HepG2 (cell line): Measurements from ENCODE around the gene IL4I1. TPM values are rescaled to one million over a fixed set of nuclear protein-coding genes. Genes with fewer than 3 reads are reported as not detected.
A peak's percentile ranks its signal among the peaks of the same experiment; 100 is the strongest.

Experiments used
- FOXC1 ChIP-seq: sonication (generic); formaldehyde crosslinking; IDR thresholded peaks from 2 replicates; pipeline ENCODE4 v1.8.0; 2022; ENCODE audit warnings: mild to moderate bottlenecking, missing genetic modification reagents, borderline replicate concordance
- FUBP1 ChIP-seq: sonication (generic); formaldehyde crosslinking; IDR thresholded peaks from 2 replicates; pipeline ENCODE4 v1.5.1; 2020; ENCODE audit warnings: missing genetic modification reagents, mild to moderate bottlenecking, borderline replicate concordance
- GLMP ChIP-seq: sonication (generic); formaldehyde crosslinking; IDR thresholded peaks from 2 replicates; pipeline ENCODE4 v1.9.0; 2021; ENCODE audit warnings: missing genetic modification reagents, mild to moderate bottlenecking, borderline replicate concordance
- HBP1 ChIP-seq: IDR thresholded peaks from 2 replicates; pipeline ENCODE4 v1.6.1; 2016; ENCODE audit warnings: low read depth, control low read depth
- KAT7 ChIP-seq: IDR thresholded peaks from 2 replicates; pipeline ENCODE4 v1.6.1; 2018; ENCODE audit warnings: borderline replicate concordance, missing compliant biosample characterization
- NFAT5 ChIP-seq: sonication (generic); formaldehyde crosslinking; IDR thresholded peaks from 2 replicates; pipeline ENCODE4 v1.4.0; 2020; ENCODE audit warnings: missing genetic modification reagents
- RCOR2 ChIP-seq: IDR thresholded peaks from 2 replicates; pipeline ENCODE4 v1.6.1; 2016; ENCODE audit warnings: missing biosample characterization, missing genetic modification reagents
- SNRNP70 ChIP-seq: fragments of 200-400 bp; formaldehyde crosslinking; IDR thresholded peaks from 2 replicates; pipeline ENCODE4 v1.6.1; 2017; ENCODE audit warnings: mild to moderate bottlenecking, low read depth, low read length, moderate library complexity
- ZBTB33 ChIP-seq: sonication (generic); formaldehyde crosslinking; IDR thresholded peaks from 2 replicates; pipeline ENCODE4 v1.4.0; 2020; ENCODE audit warnings: missing genetic modification reagents
- ZBTB37 ChIP-seq: sonication (generic); formaldehyde crosslinking; IDR thresholded peaks from 2 replicates; pipeline ENCODE4 v1.4.0; 2020; ENCODE audit warnings: mild to moderate bottlenecking, missing genetic modification reagents
- polyA plus RNA-seq, 8 experiments: library from polyadenylated mRNA; depleted of rRNA in 3 of 8; stranded (reverse) in 7 of 8; unstranded in 1 of 8; fragments of >200 nt; fragmentation: Illumina TruSeq in 4 of 8; extraction: Trizol in 4 of 8; gene quantifications; 2 replicates each; pipeline versions ENCODE4 v1.2.1 to v1.2.3, GENCODE V29; 2011 to 2016; ENCODE audit warnings: low read depth in 4 of 8, missing spikeins in 1 of 8, mixed read lengths in 1 of 8; ENCODE audit not compliant: insufficient read depth in 1 of 8
- total RNA-seq, 5 experiments: library from RNA; depleted of rRNA; stranded (reverse); fragments of >200 nt; fragmentation: Illumina TruSeq; extraction: Trizol; gene quantifications; 2 replicates each; pipeline ENCODE4 v1.2.3, GENCODE V29; 2016; ENCODE audit warnings: low read depth in 1 of 5

The IL4I1 gene
- total and polyA plus RNA-seq, 2 of the 13 experiments (the other 11 are each of a cell fraction or from before 2014, with no cell fraction given), result not detected

GRCh38 chr19:49876422-49877019, 20.2 kb downstream of the IL4I1 start (continued):
- TF ChIP-seq RCOR2 (CRISPR knock-in tag) (no peak; the same call in 1 of the 2 replicates), FUBP1 (no peak), GLMP (CRISPR knock-in tag) (no peak), HBP1 (CRISPR knock-in tag) (no peak), KAT7 (peak; percentile 42; the same call in 1 of the 2 replicates), ZBTB37 (CRISPR knock-in tag) (no peak), NFAT5 (no peak), FOXC1 (CRISPR knock-in tag) (peak; percentile 73; the same call in 1 of the 2 replicates), SNRNP70 (no peak), ZBTB33 (0 out of 2 replicates have a peak, but pooled peaks have one; percentile 10)
